Activated CD8-positive, alpha-beta T cell treated with anti-CD3 and anti-CD28 coated beads, Interleukin-2, amount 10 ng/mL, durations not matched to agents 7 days and 5 days (primary cell): ENCODE results near the gene PTH2. TPM values are rescaled to one million over a fixed set of nuclear protein-coding genes. Genes with fewer than 3 reads are reported as not detected.
A peak's percentile ranks its signal among the peaks of the same experiment; 100 is the strongest.

Source experiments
- ATAC-seq: fragments of 150-1000 bp; cut with Tn5 transposase; one replicate; pipeline ENCODE4 v1.10.0; 2021; ENCODE audit warnings: moderate library complexity
- CTCF ChIA-PET: fragments of 350-600 bp; sonication (Branson Sonifier 250); formaldehyde crosslinking; loops from one replicate; lab custom pipeline; 2021; ENCODE audit warnings: antibody characterized with exemption; lab: Charles Lee
- POLR2A ChIA-PET: fragments of 350-600 bp; sonication (Branson Sonifier 250); formaldehyde crosslinking; loops from one replicate; lab custom pipeline; 2021; ENCODE audit warnings: antibody characterized with exemption; lab: Charles Lee
- DNase-seq: peaks from one replicate; pipeline ENCODE4 v3.0.0-alpha.2; 2020
- H3K27ac Mint-ChIP-seq: one replicate; pipeline ENCODE4 v1.8.0; 2021; ENCODE audit warnings: mild to moderate bottlenecking, mixed read lengths
- H3K27me3 Mint-ChIP-seq: one replicate; pipeline ENCODE4 v1.8.0; 2021; ENCODE audit warnings: low read depth, mixed read lengths
- H3K36me3 Mint-ChIP-seq: one replicate; pipeline ENCODE4 v1.8.0; 2021; ENCODE audit warnings: low read depth, mixed read lengths
- H3K4me1 Mint-ChIP-seq: one replicate; pipeline ENCODE4 v1.8.0; 2021; ENCODE audit warnings: low read depth, mixed read lengths
- H3K4me3 Mint-ChIP-seq: one replicate; pipeline ENCODE4 v1.8.0; 2021; ENCODE audit warnings: mild to moderate bottlenecking, mixed read lengths
- H3K9me3 Mint-ChIP-seq: one replicate; pipeline ENCODE4 v1.8.0; 2022; ENCODE audit warnings: mixed read lengths; ENCODE audit not compliant: insufficient read depth
- total RNA-seq, 2 experiments: library from RNA; stranded (reverse); gene quantifications; one replicate each; pipeline ENCODE4 v1.2.3, GENCODE V29; 2021

The PTH2 gene
- total RNA-seq, result not detected

GRCh38 chr19:49423071-49423984 lies at the start of gene PTH2:
Gene PTH2 (minus strand): TSS chr19:49423441. CDS start chr19:49423339, 102 bp downstream.
- DNase-seq (no peak), ATAC-seq (peak; percentile 3)
- no peaks in the 10 kb centered on the region for H3K9me3 Mint-ChIP-seq
- CTCF ChIA-PET, result interaction anchor here (0.8 to 3.4 kb wide), 6 partner anchors 10 to 88 kb away, joined by 3 to 9 read pairs (median 6); partner anchors contain the start of gene CD37
- peaks cover 65% of the 10 kb centered on the region for H3K4me1 Mint-ChIP-seq
- POLR2A ChIA-PET, result interaction anchor here (0.9 to 1.2 kb wide), 2 partner anchors 11 to 14 kb away, joined by 3 read pairs; no protein-coding TSS in a partner anchor
- peak within 1 kb of the TSS; percentile 61 for H3K4me3 Mint-ChIP-seq
- H3K27me3 Mint-ChIP-seq, result peaks cover 85% of the 10 kb centered on the region
- peaks cover 3% of the 10 kb centered on the region for H3K36me3 Mint-ChIP-seq
- peak within 1 kb of the TSS; percentile 58 for H3K27ac Mint-ChIP-seq

DNA sequence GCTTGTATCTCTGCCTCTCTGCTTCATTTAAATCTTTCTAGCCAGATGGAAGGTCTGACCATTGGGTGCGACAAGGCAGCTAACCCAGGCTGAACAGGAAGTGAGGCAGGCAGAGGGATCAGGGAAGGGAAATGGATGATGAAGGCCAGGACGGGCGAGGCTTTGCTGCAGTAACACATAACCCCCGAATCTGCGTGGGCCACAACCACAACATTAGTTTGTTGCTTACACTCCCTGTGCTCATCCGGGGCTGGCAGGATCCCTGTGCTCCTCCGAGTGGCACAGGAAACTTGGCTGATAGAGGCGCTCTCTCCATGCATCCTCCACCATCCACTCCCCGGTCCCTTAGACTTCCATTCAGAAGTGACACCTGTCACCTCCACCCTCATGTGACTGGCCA lies 49.7 kb upstream of the PTH2 start:
- ChIA-PET CTCF (interaction anchor here (0.8 to 6.4 kb wide), 28 partner anchors 12 to 480 kb away, joined by 3 to 114 read pairs (median 4); partner anchors contain the start of genes ALDH16A1, GYS1, NOSIP and PIH1D1), POLR2A (interaction anchor here (0.7 to 2.4 kb wide), 8 partner anchors 15 to 97 kb away, joined by 3 to 14 read pairs (median 4); partner anchors contain the start of genes ALDH16A1, PIH1D1 and RPS11)
- no peak for DNase-seq
- Mint-ChIP-seq H3K4me3 (peak overlapping the region; percentile 94), H3K27ac (peak overlapping the region; percentile 94), H3K9me3 (no peaks in the 10 kb centered on the region), H3K4me1 (peaks cover 65% of the 10 kb centered on the region), H3K36me3 (peaks cover 36% of the 10 kb centered on the region), H3K27me3 (no peaks in the 10 kb centered on the region)
- no peak for ATAC-seq

- H3K4me1 Mint-ChIP-seq, result peaks cover 56% of the 10 kb centered on the region
- ATAC-seq (no peak), DNase-seq (no peak)
- ChIA-PET POLR2A (interaction anchor here (0.8 to 3.6 kb wide), 5 partner anchors 15 to 135 kb away, joined by 3 to 62 read pairs (median 4); partner anchors contain the start of genes ALDH16A1, CD37 and PIH1D1), CTCF (interaction anchor here (0.8 to 6.4 kb wide), 21 partner anchors 13 to 373 kb away, joined by 3 to 114 read pairs (median 4); partner anchors contain the start of genes ALDH16A1, PIH1D1 and RPS11)
- no peaks in the 10 kb centered on the region for H3K27me3 Mint-ChIP-seq
- H3K27ac Mint-ChIP-seq, result peak overlapping the region; percentile 99
- peak overlapping the region; percentile 46 for H3K4me3 Mint-ChIP-seq
- H3K9me3 Mint-ChIP-seq, result no peaks in the 10 kb centered on the region
- H3K36me3 Mint-ChIP-seq, result peaks cover 21% of the 10 kb centered on the region
Measured at GRCh38 chr19:49470615-49470978, 47.4 kb upstream of the PTH2 start.

- H3K9me3 Mint-ChIP-seq, result no peaks in the 10 kb centered on the region
- CTCF ChIA-PET, result interaction anchor here (0.8 to 6.4 kb wide), 22 partner anchors 13 to 372 kb away, joined by 3 to 114 read pairs (median 4); partner anchors contain the start of genes ALDH16A1, PIH1D1 and RPS11
- POLR2A ChIA-PET, result interaction anchor here (0.8 to 3.6 kb wide), 6 partner anchors 14 to 297 kb away, joined by 3 to 62 read pairs (median 4); partner anchors contain the start of genes ALDH16A1, CD37 and PIH1D1
- H3K27ac Mint-ChIP-seq, result peak overlapping the region; percentile 99
- peaks cover 16% of the 10 kb centered on the region for H3K36me3 Mint-ChIP-seq
- ATAC-seq (peak; percentile 53), DNase-seq (peak; percentile 93)
- H3K4me1 Mint-ChIP-seq, result peaks cover 56% of the 10 kb centered on the region
- no peaks in the 10 kb centered on the region for H3K27me3 Mint-ChIP-seq
- peak overlapping the region; percentile 46 for H3K4me3 Mint-ChIP-seq
Measured at GRCh38 chr19:49469828-49470614, 46.8 kb upstream of the PTH2 start.

- ATAC-seq, result peak; percentile 80
Measured at GRCh38 chr19:49468746-49469447, 45.7 kb upstream of the PTH2 start.

DNA sequence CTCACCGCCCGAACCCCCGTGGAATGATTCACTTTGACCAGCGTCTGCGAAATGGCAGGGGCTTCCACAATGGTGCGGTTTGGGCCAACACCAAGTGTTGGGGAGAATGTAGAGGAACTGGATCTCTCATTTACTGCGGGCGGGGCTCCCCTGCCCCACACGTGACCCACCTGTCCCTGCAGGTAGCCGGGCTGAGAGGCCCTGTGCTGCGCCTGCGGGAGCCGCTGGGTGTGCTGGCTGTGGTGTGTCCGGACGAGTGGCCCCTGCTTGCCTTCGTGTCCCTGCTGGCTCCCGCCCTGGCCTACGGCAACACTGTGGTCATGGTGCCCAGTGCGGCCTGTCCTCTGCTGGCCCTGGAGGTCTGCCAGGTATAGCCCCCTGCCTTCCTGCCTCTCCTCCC lies 45.0 kb upstream of the PTH2 start:
- no peaks in the 10 kb centered on the region for H3K9me3 Mint-ChIP-seq
- DNase-seq (no peak), ATAC-seq (no peak)
- H3K27me3 Mint-ChIP-seq, result no peaks in the 10 kb centered on the region
- H3K4me3 Mint-ChIP-seq, result peak overlapping the region; percentile 70
- POLR2A ChIA-PET, result interaction anchor here (1.2 to 3.6 kb wide), 2 partner anchors 15 to 24 kb away, joined by 3 to 62 read pairs; partner anchors contain the start of genes ALDH16A1 and PIH1D1
- peaks cover 50% of the 10 kb centered on the region for H3K4me1 Mint-ChIP-seq
- H3K36me3 Mint-ChIP-seq, result peaks cover 9% of the 10 kb centered on the region
- H3K27ac Mint-ChIP-seq, result peak overlapping the region; percentile 99
- CTCF ChIA-PET, result interaction anchor here (1.7 to 6.4 kb wide), 3 partner anchors 15 to 78 kb away, joined by 3 to 114 read pairs (median 51); partner anchors contain the start of genes ALDH16A1 and PIH1D1

More at GRCh38 chr19:49468746-49469447, 45.7 kb upstream of the PTH2 start:
- Mint-ChIP-seq H3K36me3 (peaks cover 9% of the 10 kb centered on the region), H3K9me3 (no peaks in the 10 kb centered on the region), H3K4me3 (peak overlapping the region; percentile 70), H3K27ac (peak overlapping the region; percentile 99), H3K4me1 (peaks cover 56% of the 10 kb centered on the region), H3K27me3 (no peaks in the 10 kb centered on the region)
- POLR2A ChIA-PET, result interaction anchor here (0.6 to 3.6 kb wide), 6 partner anchors 11 to 299 kb away, joined by 3 to 62 read pairs (median 3); partner anchors contain the start of genes ALDH16A1 and PIH1D1
- DNase-seq, result peak; percentile 96
- CTCF ChIA-PET, result interaction anchor here (0.6 to 6.4 kb wide), 9 partner anchors 16 to 210 kb away, joined by 3 to 114 read pairs (median 4); partner anchors contain the start of genes ALDH16A1 and PIH1D1

DNA sequence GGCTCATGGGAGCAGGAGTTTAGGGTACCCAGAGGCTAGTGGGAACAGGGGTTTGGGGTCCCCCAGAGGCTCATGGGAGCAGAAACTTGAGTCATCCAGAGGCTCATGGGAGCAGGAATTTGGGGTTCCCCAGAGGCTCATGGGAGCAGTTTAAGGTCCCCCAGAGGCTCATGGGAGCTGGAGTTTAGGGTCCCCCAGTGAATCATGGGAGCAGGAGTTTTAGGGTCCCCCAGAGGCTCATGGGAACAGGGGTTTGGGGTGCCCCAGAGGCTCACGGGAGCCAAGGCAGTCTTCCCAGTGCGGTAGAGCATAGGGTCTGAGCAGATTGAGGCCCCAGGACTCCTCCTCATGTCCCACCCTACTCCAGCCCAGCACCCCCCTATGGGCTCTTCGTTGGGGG lies 42.1 kb upstream of the PTH2 start:
- H3K36me3 Mint-ChIP-seq, result peaks cover 10% of the 10 kb centered on the region
- POLR2A ChIA-PET, result interaction anchor here (2.1 kb wide), 1 partner anchor 12 kb away, joined by 10 read pairs; the partner anchor contains the start of gene ALDH16A1
- no peak overlapping the region for H3K4me3 Mint-ChIP-seq

GRCh38 chr19:49463960-49464740 lies 40.9 kb upstream of the PTH2 start:
- H3K27me3 Mint-ChIP-seq, result no peaks in the 10 kb centered on the region

More for the DNA sequence above, 42.1 kb upstream of the PTH2 start:
- DNase-seq, result no peak
- no peak for ATAC-seq
- CTCF ChIA-PET, result interaction anchor here (1.3 kb wide), 1 partner anchor 13 kb away, joined by 3 read pairs; no protein-coding TSS in a partner anchor
- Mint-ChIP-seq H3K27ac (no peak overlapping the region), H3K9me3 (no peaks in the 10 kb centered on the region), H3K4me1 (peaks cover 26% of the 10 kb centered on the region), H3K27me3 (no peaks in the 10 kb centered on the region)

DNA sequence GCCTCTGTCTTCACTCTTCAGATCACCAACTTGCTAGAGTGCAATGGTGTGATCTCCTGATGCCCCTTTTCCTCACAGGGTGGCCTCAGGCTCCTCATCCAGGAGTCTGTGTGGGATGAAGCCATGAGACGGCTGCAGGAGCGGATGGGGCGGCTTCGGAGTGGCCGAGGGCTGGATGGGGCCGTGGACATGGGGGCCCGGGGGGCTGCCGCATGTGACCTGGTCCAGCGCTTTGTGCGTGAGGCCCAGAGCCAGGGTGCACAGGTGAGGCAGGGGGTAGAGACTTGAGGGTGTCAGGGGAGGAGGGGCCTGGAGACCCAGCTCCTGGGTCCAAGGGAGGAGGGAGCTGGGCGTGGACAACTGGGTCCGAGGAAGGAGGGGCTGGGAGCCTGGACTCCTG lies 39.3 kb upstream of the PTH2 start:
- ChIA-PET POLR2A (no interaction called here), CTCF (no interaction called here)
- Mint-ChIP-seq H3K4me3 (no peak overlapping the region), H3K4me1 (no peaks in the 10 kb centered on the region), H3K27me3 (no peaks in the 10 kb centered on the region), H3K36me3 (peaks cover 13% of the 10 kb centered on the region), H3K9me3 (no peaks in the 10 kb centered on the region), H3K27ac (peak overlapping the region; percentile 33)
- ATAC-seq (no peak), DNase-seq (no peak)

More at GRCh38 chr19:49463960-49464740, 40.9 kb upstream of the PTH2 start:
- peaks cover 15% of the 10 kb centered on the region for H3K4me1 Mint-ChIP-seq
- ChIA-PET POLR2A (interaction anchor here (0.7 to 2.1 kb wide), 2 partner anchors 11 to 180 kb away, joined by 3 to 10 read pairs; partner anchors contain the start of gene ALDH16A1), CTCF (interaction anchor here (1.3 kb wide), 1 partner anchor 12 kb away, joined by 3 read pairs; no protein-coding TSS in a partner anchor)
- H3K9me3 Mint-ChIP-seq, result no peaks in the 10 kb centered on the region
- H3K4me3 Mint-ChIP-seq, result no peak overlapping the region
- no peak overlapping the region for H3K27ac Mint-ChIP-seq
- peaks cover 16% of the 10 kb centered on the region for H3K36me3 Mint-ChIP-seq
- DNase-seq, result no peak
- no peak for ATAC-seq
